Lung (tissue), 12 donors: ENCODE results near the gene TTC1. TPM values are rescaled to one million over a fixed set of nuclear protein-coding genes. Genes with fewer than 3 reads are reported as not detected.

Experiments used
- ATAC-seq: fragments of 200-7000 bp; cut with Tn5 transposase; one replicate; pipeline ENCODE4 v1.9.1; 2020; ENCODE audit warnings: moderate number of reproducible peaks; ENCODE audit not compliant: insufficient read depth, low FRiP score
- DNase-seq, 3 donors: peaks; one replicate each; pipeline ENCODE4 v3.0.0-alpha.2; 2013 to 2017
- H3K27ac ChIP-seq, 2 donors: one replicate each; pipeline ENCODE4 v1.5.1; 2013; ENCODE audit warnings: mild to moderate bottlenecking in 2 of 2, moderate library complexity in 2 of 2, control low read depth in 1 of 2, inconsistent platforms in 1 of 2, low read depth in 1 of 2, low read length in 1 of 2
- H3K27me3 ChIP-seq, 3 donors: one replicate each; pipeline ENCODE4 v1.5.1; 2013; ENCODE audit warnings: low read length in 2 of 3; ENCODE audit not compliant: control insufficient read depth in 3 of 3, insufficient read depth in 3 of 3
- H3K36me3 ChIP-seq, 4 donors: one replicate each; pipeline ENCODE4 v1.5.1; 2013; ENCODE audit warnings: low read length in 4 of 4, mild to moderate bottlenecking in 1 of 4, moderate library complexity in 1 of 4; ENCODE audit not compliant: control insufficient read depth in 4 of 4, insufficient read depth in 4 of 4
- H3K4me1 ChIP-seq, 5 donors: one replicate each; pipeline ENCODE4 v1.5.1; 2013; ENCODE audit warnings: low read length in 5 of 5, mild to moderate bottlenecking in 2 of 5, moderate library complexity in 1 of 5; ENCODE audit not compliant: control insufficient read depth in 5 of 5, insufficient read depth in 5 of 5
- H3K4me3 ChIP-seq: one replicate; pipeline ENCODE4 v1.5.1; 2013; ENCODE audit warnings: mild to moderate bottlenecking, control low read depth, moderate library complexity
- H3K9ac ChIP-seq, 2 donors: one replicate each; pipeline ENCODE4 v1.5.1; 2013; ENCODE audit warnings: low read length in 2 of 2, control low read depth in 1 of 2; ENCODE audit not compliant: insufficient read depth in 1 of 2
- H3K9me3 ChIP-seq, 4 donors: one replicate each; pipeline ENCODE4 v1.5.1; 2013; ENCODE audit warnings: low read length in 3 of 4, mild to moderate bottlenecking in 1 of 4, moderate library complexity in 1 of 4; ENCODE audit not compliant: control insufficient read depth in 4 of 4, insufficient read depth in 3 of 4
- WGBS, 2 donors: extraction: QIAGEN DNeasy Blood & Tissue Kit; methylation state at CpG; one replicate each; pipeline ENCODE4 v1.1.7; 2013; 5-methylcytosine and 5-hydroxymethylcytosine counted together
- polyA plus RNA-seq, 2 donors: library from polyadenylated mRNA; stranded (reverse); fragments of 200-250 nt; gene quantifications; one replicate each; pipeline ENCODE4 v1.2.1, GENCODE V29; 2013
- total RNA-seq, 2 donors: library from RNA; depleted of rRNA in 1 of 2; stranded (reverse); fragments of >200 nt in 1 of 2; gene quantifications; one replicate each; pipeline ENCODE4 v1.2.1, GENCODE V29; 2014 to 2021
- TF ChIP-seq, protein P1 (sequence below): IDR thresholded peaks from 2 replicates; pipeline ENCODE4 v1.5.1; 2012; ENCODE audit warnings: mild to moderate bottlenecking; ENCODE audit errors: control extremely low read depth, extremely low read depth
- donor health status: control.
- donor health status: control.
- donor health status: Bipolar disorder and iron deficiency.
- donor health status: healthy.
- donor health status: DM: yes; HTN: yes; CAD: no.

The TTC1 gene
- total and polyA plus RNA-seq, 4 donors = 37.3 to 47.5 (median 43.1) TPM

- H3K36me3 ChIP-seq = no peaks in the 10 kb centered on the region
- WGBS, 2 donors = 24 to 30% methylated on average over 48 of the region's 50 CpGs
- no peak overlapping the region for H3K4me3 ChIP-seq
- DNase-seq (no peak), ATAC-seq (no peak)
- H3K4me1 ChIP-seq = peaks cover 0 to 9% (median 0%) of the 10 kb centered on the region in 5 donors
- no peak overlapping the region for H3K27ac ChIP-seq
- TF ChIP-seq, protein P1, sequence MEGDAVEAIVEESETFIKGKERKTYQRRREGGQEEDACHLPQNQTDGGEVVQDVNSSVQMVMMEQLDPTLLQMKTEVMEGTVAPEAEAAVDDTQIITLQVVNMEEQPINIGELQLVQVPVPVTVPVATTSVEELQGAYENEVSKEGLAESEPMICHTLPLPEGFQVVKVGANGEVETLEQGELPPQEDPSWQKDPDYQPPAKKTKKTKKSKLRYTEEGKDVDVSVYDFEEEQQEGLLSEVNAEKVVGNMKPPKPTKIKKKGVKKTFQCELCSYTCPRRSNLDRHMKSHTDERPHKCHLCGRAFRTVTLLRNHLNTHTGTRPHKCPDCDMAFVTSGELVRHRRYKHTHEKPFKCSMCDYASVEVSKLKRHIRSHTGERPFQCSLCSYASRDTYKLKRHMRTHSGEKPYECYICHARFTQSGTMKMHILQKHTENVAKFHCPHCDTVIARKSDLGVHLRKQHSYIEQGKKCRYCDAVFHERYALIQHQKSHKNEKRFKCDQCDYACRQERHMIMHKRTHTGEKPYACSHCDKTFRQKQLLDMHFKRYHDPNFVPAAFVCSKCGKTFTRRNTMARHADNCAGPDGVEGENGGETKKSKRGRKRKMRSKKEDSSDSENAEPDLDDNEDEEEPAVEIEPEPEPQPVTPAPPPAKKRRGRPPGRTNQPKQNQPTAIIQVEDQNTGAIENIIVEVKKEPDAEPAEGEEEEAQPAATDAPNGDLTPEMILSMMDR = no peak
- H3K9me3 ChIP-seq = no peaks in the 10 kb centered on the region
- no peak overlapping the region for H3K9ac ChIP-seq
- H3K27me3 ChIP-seq = peaks cover 0 to 46% (median 36%) of the 10 kb centered on the region in 3 donors
Measured at GRCh38 chr5:159972538-159973362, 36.2 kb upstream of the TTC1 start.

- Histone ChIP-seq H3K4me3 (no peak overlapping the region), H3K27ac (no peak overlapping the region), H3K27me3 (peaks cover 0 to 39% (median 29%) of the 10 kb centered on the region in 3 donors), H3K9ac (no peak overlapping the region), H3K9me3 (no peaks in the 10 kb centered on the region), H3K4me1 (peaks cover 0 to 9% (median 0%) of the 10 kb centered on the region in 5 donors), H3K36me3 (no peaks in the 10 kb centered on the region)
- WGBS, 2 donors = 63 to 81% methylated on average over 2 of the region's 2 CpGs
- DNase-seq (peak in 1 of 3 donors; percentile 9), ATAC-seq (no peak)
- TF ChIP-seq, protein P1 = no peak
Measured at GRCh38 chr5:159975462-159976019, 33.4 kb upstream of the TTC1 start.

DNA sequence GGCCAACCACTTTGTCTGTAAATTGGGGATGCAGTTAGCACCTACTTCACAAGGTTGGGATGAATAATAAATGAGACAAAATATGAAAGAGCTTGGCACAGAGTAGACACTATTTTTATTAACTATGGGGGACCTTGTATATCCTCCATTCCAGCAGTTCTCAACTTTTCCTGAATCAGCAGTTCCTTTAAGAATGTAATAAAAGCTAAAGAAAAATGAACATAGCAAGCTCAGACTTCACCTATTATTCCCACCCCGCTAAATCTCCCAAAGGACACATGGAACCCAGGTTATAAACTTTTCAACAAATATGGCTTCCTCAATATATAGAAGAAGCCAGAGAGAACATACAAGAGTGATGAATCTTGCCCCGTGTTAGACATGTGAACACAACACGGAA is 32.0 kb upstream of the TTC1 start:
- Histone ChIP-seq H3K36me3 (no peaks in the 10 kb centered on the region), H3K27ac (no peak overlapping the region), H3K27me3 (peaks cover 0 to 29% (median 17%) of the 10 kb centered on the region in 3 donors), H3K9me3 (no peaks in the 10 kb centered on the region), H3K4me3 (no peak overlapping the region), H3K9ac (no peak overlapping the region), H3K4me1 (peaks cover 0 to 6% (median 0%) of the 10 kb centered on the region in 5 donors)
- no peak for ATAC-seq
- no peak for DNase-seq
- TF ChIP-seq, protein P1 = no peak
- WGBS, 2 donors = 95 to 96% methylated on average over 3 of the region's 3 CpGs
